ENCODE data around the gene GNAI2. TPM values are rescaled to one million over a fixed set of nuclear protein-coding genes. Genes with fewer than 3 reads are reported as not detected.
"Not testable (repeated sequence)": the region's sequence is repeated elsewhere in the genome, so short reads cannot be mapped to it uniquely, and the experiment has no call there.

GNAI2 gene
- total RNA-seq, 6 experiments from 2014 or later, result 532 to 617 (median 582) TPM

DNA sequence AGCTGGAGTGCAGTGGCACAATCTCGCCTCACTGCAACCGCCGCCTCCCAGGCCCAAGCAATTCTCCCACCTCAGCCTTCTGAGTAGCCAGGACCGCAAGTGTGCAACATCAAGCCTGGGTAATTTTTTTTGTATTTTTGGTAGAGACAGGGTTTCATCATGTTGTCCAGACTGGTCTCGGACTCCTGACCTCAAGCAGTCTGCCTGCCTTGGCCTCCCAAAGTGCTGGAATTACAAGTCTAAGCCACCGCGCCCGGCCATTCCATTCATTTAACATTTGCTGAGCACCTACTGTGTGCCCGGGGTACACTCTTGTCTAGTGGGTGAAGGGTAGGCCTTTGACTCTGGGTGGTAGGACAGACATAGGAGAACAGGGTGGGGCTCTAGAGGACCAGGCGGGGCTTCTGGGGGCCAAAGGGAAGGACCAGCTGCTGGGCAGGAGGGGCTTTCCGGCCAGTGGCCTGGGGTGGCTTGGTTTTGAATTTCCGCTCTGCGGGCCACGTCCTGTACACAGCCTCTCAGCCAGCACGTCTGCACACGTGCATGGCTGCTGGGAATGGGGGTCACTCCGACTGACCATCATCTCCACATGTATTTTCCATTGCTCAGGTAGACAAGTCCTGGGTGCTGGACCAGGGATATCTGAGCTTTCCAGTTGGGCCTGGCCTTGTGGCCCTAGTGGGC, 28.5 kb upstream of the GNAI2 start:
- H3K27me3 Mint-ChIP-seq (ENCODE audit: insufficient read depth), result peaks cover 30% of the 10 kb centered on the region
- H3K4me3 Mint-ChIP-seq, result no peak overlapping the region
- no peak overlapping the region for H3K27ac Mint-ChIP-seq
- H3K9me3 Mint-ChIP-seq, result no peaks in the 10 kb centered on the region
- no peaks in the 10 kb centered on the region for H3K36me3 Mint-ChIP-seq (ENCODE audit: low read depth)
- DNase-seq, result no peak
- 0 out of 2 replicates have a peak, but pooled peaks cover 5% of the 10 kb centered on the region for H3K4me1 Mint-ChIP-seq (ENCODE audit: low read depth)
- TF ChIP-seq, protein P1, sequence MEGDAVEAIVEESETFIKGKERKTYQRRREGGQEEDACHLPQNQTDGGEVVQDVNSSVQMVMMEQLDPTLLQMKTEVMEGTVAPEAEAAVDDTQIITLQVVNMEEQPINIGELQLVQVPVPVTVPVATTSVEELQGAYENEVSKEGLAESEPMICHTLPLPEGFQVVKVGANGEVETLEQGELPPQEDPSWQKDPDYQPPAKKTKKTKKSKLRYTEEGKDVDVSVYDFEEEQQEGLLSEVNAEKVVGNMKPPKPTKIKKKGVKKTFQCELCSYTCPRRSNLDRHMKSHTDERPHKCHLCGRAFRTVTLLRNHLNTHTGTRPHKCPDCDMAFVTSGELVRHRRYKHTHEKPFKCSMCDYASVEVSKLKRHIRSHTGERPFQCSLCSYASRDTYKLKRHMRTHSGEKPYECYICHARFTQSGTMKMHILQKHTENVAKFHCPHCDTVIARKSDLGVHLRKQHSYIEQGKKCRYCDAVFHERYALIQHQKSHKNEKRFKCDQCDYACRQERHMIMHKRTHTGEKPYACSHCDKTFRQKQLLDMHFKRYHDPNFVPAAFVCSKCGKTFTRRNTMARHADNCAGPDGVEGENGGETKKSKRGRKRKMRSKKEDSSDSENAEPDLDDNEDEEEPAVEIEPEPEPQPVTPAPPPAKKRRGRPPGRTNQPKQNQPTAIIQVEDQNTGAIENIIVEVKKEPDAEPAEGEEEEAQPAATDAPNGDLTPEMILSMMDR (IDR thresholded peaks at IDR 0.05), result no peak

DNA sequence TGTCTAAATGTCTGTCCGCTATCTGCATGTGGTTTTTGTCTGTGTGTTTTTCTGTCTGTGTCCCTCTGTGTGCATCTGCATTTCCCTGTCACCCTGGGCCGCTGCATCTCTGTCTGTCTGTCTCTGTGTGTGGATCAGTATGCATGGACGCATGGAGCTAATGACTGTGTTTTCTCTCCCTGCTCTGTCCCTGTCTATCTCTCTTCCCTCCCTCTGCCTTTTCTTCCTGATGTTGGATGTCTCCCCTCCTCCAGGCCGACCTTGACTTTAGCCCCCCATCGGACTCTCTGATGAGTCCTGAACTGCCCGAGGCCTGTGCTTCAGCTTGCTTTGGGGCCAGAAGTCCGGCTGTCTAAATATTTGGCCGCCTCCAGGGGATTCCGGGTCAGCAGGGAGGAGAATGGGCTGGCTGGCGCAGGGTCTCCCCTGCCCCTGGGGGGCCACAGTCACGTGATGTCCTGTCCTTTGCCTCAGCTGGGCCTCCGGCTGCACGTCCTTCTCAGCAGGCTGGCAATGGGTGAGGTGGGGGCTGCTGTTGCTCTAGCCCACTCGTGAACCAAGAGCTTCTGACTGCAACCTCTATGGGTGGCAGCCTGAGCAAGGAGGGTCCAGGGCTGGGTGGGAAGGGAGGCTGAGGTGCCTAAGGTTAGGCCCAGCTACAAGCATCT, 27.2 kb upstream of the GNAI2 start:
- Mint-ChIP-seq H3K27me3 (ENCODE audit: insufficient read depth) (peaks cover 18% of the 10 kb centered on the region), H3K9me3 (no peaks in the 10 kb centered on the region), H3K4me3 (no peak overlapping the region), H3K27ac (no peak overlapping the region), H3K4me1 (ENCODE audit: low read depth) (0 out of 2 replicates have a peak, but pooled peaks cover 5% of the 10 kb centered on the region), H3K36me3 (ENCODE audit: low read depth) (no peaks in the 10 kb centered on the region)
- TF ChIP-seq, protein P1 (IDR thresholded peaks at IDR 0.05), result no peak
- no peak for DNase-seq

DNA sequence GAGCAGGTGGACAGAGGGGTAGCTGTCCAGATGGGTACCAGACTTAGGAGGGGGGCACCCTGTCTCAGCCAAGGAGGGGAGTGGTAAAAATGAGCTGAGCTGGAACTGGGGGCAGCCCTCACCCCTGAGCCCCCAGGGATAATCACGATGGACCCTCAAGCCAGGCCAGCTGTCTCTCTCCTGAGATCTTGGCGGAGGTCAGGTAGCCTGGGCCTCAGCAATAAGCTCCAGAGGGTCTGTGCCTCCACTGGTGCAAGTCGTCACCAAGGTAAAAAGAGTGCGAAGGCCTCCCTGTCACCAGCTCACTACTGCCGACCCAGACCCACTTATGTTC, 25.9 kb upstream of the GNAI2 start:
- TF ChIP-seq, protein P1 (IDR thresholded peaks at IDR 0.05), result no peak
- Mint-ChIP-seq H3K4me1 (ENCODE audit: low read depth) (no peaks in the 10 kb centered on the region), H3K4me3 (no peak overlapping the region), H3K9me3 (no peaks in the 10 kb centered on the region), H3K27ac (no peak overlapping the region), H3K27me3 (ENCODE audit: insufficient read depth) (peaks cover 22% of the 10 kb centered on the region), H3K36me3 (ENCODE audit: low read depth) (no peaks in the 10 kb centered on the region)
- DNase-seq, result no peak

DNA sequence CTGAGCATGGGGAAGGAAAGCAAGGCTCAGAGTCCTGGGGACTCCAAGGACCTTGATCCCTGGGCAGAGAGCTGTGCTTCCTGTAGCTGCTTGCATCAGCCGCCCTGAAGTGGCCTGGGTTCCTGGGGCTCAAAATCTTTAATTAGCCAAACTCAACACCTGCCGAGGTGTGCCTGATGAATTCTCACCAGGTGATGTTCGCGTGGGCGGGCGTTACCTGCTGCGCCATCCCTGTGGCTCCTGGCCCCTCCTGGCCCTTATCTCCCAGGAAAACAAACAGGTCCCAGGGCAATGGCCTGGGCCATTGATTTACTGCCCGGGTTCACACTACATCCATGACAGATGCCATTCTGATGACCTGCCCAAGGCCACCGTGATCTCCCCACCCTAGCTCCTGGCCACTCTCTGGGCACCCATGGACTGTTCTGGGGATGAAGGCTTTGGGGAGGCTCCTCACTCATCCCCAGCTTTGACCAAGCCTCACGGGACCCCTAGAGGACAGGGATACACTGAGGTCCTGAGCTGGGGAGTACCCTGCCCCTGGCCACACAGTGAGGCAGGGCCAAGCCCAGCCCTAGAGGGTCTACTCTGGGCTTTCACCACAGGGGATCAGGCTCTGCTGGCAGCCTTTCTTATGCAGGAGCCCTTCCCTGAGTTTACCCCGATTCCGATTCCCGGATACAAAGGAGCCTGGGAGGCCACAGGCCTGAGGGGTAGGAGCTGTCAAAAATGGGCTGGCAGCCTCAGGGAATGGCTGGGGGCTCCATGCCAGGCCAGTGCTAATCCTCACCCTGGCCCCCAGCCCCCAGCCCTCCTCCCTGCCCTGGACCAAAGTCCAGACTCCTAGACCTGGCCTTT, 25.3 kb upstream of the GNAI2 start:
- no peak overlapping the region for H3K27ac Mint-ChIP-seq
- no peak for DNase-seq
- no peak overlapping the region for H3K4me3 Mint-ChIP-seq
- H3K9me3 Mint-ChIP-seq, result no peaks in the 10 kb centered on the region
- TF ChIP-seq, protein P1 (IDR thresholded peaks at IDR 0.05), result no peak
- no peaks in the 10 kb centered on the region for H3K36me3 Mint-ChIP-seq (ENCODE audit: low read depth)
- peaks cover 23% of the 10 kb centered on the region for H3K27me3 Mint-ChIP-seq (ENCODE audit: insufficient read depth)
- H3K4me1 Mint-ChIP-seq (ENCODE audit: low read depth), result no peaks in the 10 kb centered on the region

DNA sequence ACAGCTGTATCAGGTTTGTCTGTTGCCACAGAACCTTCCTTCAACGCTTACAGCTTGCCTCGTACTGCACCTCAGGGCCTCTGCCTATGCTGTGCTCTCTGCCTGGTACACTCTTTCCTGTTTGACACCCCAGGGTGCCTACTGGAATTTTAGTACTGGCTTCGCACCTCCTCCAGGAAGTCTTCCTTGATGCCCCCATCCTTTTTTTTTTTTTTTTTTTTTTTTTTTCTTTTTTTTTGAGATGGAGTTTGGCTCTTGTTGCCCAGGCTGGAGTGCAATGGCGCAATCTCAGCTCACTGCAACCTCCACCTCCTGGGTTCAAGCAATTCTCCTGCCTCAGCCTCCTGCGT, 24.7 kb upstream of the GNAI2 start:
- H3K4me1 Mint-ChIP-seq (ENCODE audit: low read depth); H3K4me3 Mint-ChIP-seq; H3K36me3 Mint-ChIP-seq (ENCODE audit: low read depth); H3K27ac Mint-ChIP-seq; DNase-seq; H3K9me3 Mint-ChIP-seq: not testable (repeated sequence)
- peaks cover 22% of the 10 kb centered on the region for H3K27me3 Mint-ChIP-seq (ENCODE audit: insufficient read depth)

DNA sequence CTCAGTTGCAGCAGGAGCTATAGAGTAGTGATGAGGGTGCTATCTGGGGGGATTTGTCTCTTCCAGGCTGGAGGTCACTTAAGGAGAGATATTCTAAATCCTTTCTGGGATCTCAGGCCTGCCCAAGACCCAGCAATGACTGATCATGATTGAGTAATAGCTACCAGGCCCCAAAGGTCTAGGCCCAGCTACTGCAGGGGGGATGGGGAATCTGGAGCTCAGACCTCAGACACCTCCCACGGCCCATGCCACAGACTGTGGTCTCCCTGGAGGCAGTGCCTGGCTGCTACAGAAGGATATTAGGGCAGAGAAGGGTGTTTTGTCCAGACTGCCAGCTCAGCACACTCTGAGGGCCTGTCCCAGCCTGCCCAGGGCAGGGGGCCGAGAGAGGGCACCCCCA, 24.1 kb upstream of the GNAI2 start:
- H3K27ac Mint-ChIP-seq, result no peak overlapping the region
- TF ChIP-seq, protein P1 (IDR thresholded peaks at IDR 0.05), result no peak
- H3K27me3 Mint-ChIP-seq (ENCODE audit: insufficient read depth), result peaks cover 17% of the 10 kb centered on the region
- DNase-seq, result no peak
- no peak overlapping the region for H3K4me3 Mint-ChIP-seq
- H3K36me3 Mint-ChIP-seq (ENCODE audit: low read depth), result no peaks in the 10 kb centered on the region
- H3K4me1 Mint-ChIP-seq (ENCODE audit: low read depth), result no peaks in the 10 kb centered on the region
- H3K9me3 Mint-ChIP-seq, result no peaks in the 10 kb centered on the region
